Neuronal stem cell (in vitro differentiated cells): Measurements from ENCODE around the gene GAS2L1.
A peak's percentile ranks its signal among the peaks of the same experiment; 100 is the strongest.

Experiments used
- DNase-seq: peaks from one replicate; pipeline ENCODE4 v3.0.0-alpha.2; 2013; ENCODE audit warnings: low spot score
- H2AFZ ChIP-seq: one replicate; pipeline ENCODE4 v1.6.1; 2013; ENCODE audit warnings: mild to moderate bottlenecking, low read length, inconsistent platforms
- H2AK5ac ChIP-seq: 2 replicates; pipeline ENCODE4 v1.6.1; 2013; ENCODE audit warnings: low read depth, mild to moderate bottlenecking, inconsistent platforms, low read length, moderate library complexity, mixed read lengths
- H2BK120ac ChIP-seq: 2 replicates; pipeline ENCODE4 v1.6.1; 2013; ENCODE audit warnings: low read depth, mild to moderate bottlenecking, inconsistent platforms, low read length, moderate library complexity, mixed read lengths
- H2BK12ac ChIP-seq: one replicate; pipeline ENCODE4 v1.6.1; 2013; ENCODE audit warnings: low read length, inconsistent platforms
- H2BK15ac ChIP-seq: 2 replicates; pipeline ENCODE4 v1.6.1; 2013; ENCODE audit warnings: mild to moderate bottlenecking, low read length, inconsistent platforms, mixed read lengths
- H2BK5ac ChIP-seq: one replicate; pipeline ENCODE4 v1.6.1; 2013; ENCODE audit warnings: inconsistent platforms, mild to moderate bottlenecking, low read length, moderate library complexity
- H3K14ac ChIP-seq: one replicate; pipeline ENCODE4 v1.6.1; 2013; ENCODE audit warnings: low read length, inconsistent platforms
- H3K18ac ChIP-seq: 2 replicates; pipeline ENCODE4 v1.6.1; 2013; ENCODE audit warnings: low read length, inconsistent platforms
- H3K23ac ChIP-seq: 2 replicates; pipeline ENCODE4 v1.6.1; 2013; ENCODE audit warnings: low read depth, mild to moderate bottlenecking, mixed read lengths, low read length, inconsistent platforms; ENCODE audit not compliant: poor library complexity
- H3K27ac ChIP-seq: replicated peaks from 3 replicates; pipeline ENCODE4 v1.5.1; 2013; ENCODE audit warnings: low read length, inconsistent platforms
- H3K27me3 ChIP-seq, 3 experiments: 2 replicates each; pipeline ENCODE4 v1.6.1; 2013; ENCODE audit warnings: low read length in 3 of 3, mild to moderate bottlenecking in 2 of 3, inconsistent platforms in 1 of 3, low read depth in 1 of 3, mixed read lengths in 1 of 3, moderate library complexity in 1 of 3; ENCODE audit not compliant: control insufficient read depth in 3 of 3, insufficient read depth in 3 of 3
- H3K36me3 ChIP-seq, 2 donors: replicated peaks in 1 of 2; 2 replicates each; pipeline ENCODE4 v1.6.1; 2013; ENCODE audit warnings: low read length in 2 of 2; ENCODE audit not compliant: control insufficient read depth in 2 of 2, insufficient read depth in 2 of 2
- H3K4ac ChIP-seq: 2 replicates; pipeline ENCODE4 v1.6.1; 2013; ENCODE audit warnings: inconsistent platforms, mild to moderate bottlenecking, low read length, moderate library complexity
- H3K4me1 ChIP-seq, 2 donors: 1 replicate in 1 of 2; 2 replicates in 1 of 2; pipeline ENCODE4 v1.6.1; 2013; ENCODE audit warnings: low read length in 2 of 2, low read depth in 1 of 2; ENCODE audit not compliant: control insufficient read depth in 2 of 2, insufficient read depth in 1 of 2
- H3K4me2 ChIP-seq: one replicate; pipeline ENCODE4 v1.6.1; 2013; ENCODE audit warnings: mild to moderate bottlenecking, low read length, inconsistent platforms; ENCODE audit not compliant: insufficient read depth, poor library complexity, severe bottlenecking
- H3K4me3 ChIP-seq, 2 donors: 2 replicates each; pipeline ENCODE4 v1.5.1; 2013; ENCODE audit warnings: low read length in 2 of 2, mild to moderate bottlenecking in 2 of 2, inconsistent platforms in 1 of 2, moderate library complexity in 1 of 2
- H3K79me1 ChIP-seq: one replicate; pipeline ENCODE4 v1.6.1; 2013; ENCODE audit warnings: low read depth, mild to moderate bottlenecking, inconsistent platforms, low read length, moderate library complexity
- H3K9ac ChIP-seq: one replicate; pipeline ENCODE4 v1.6.1; 2013; ENCODE audit warnings: mild to moderate bottlenecking, low read depth, low read length, inconsistent platforms; ENCODE audit not compliant: poor library complexity
- H3K9me3 ChIP-seq, 2 donors: replicated peaks in 1 of 2; 2 replicates each; pipeline versions ENCODE3 to v1.6.1; 2013; ENCODE audit warnings: low read length in 2 of 2, mild to moderate bottlenecking in 2 of 2, inconsistent platforms in 1 of 2, low read depth in 1 of 2, mixed read lengths in 1 of 2, moderate library complexity in 1 of 2; ENCODE audit not compliant: control insufficient read depth in 2 of 2, insufficient read depth in 1 of 2
- H4K8ac ChIP-seq: one replicate; pipeline ENCODE4 v1.6.1; 2013; ENCODE audit warnings: low read depth, mild to moderate bottlenecking, inconsistent platforms, low read length, moderate library complexity
- H4K91ac ChIP-seq: one replicate; pipeline ENCODE4 v1.6.1; 2013; ENCODE audit warnings: low read length, low read depth, mild to moderate bottlenecking, inconsistent platforms; ENCODE audit not compliant: poor library complexity
- WGBS, 2 donors: extraction: QIAGEN DNeasy Blood & Tissue Kit; methylation state at CpG; one replicate each; pipeline ENCODE4 v1.1.7; 2013; ENCODE audit warnings: missing lambda C conversion rate in 2 of 2, mixed read lengths in 1 of 2; ENCODE audit not compliant: insufficient read length in 2 of 2, insufficient replicate concordance in 1 of 2; ENCODE audit errors: extremely low coverage in 2 of 2; 5-methylcytosine and 5-hydroxymethylcytosine counted together

The GAS2L1 gene

GRCh38 chr22:29302402-29302680 is 4.1 kb upstream of the GAS2L1 start:
- no peak overlapping the region for H4K8ac ChIP-seq
- H2AK5ac ChIP-seq: no peak overlapping the region
- no peak overlapping the region for H3K18ac ChIP-seq
- H3K4ac ChIP-seq: no peak overlapping the region
- H3K4me3 ChIP-seq: no peak overlapping the region
- H3K9me3 ChIP-seq: no peaks in the 10 kb centered on the region
- peaks cover 0 to 4% (median 0%) of the 10 kb centered on the region in 3 experiments for H3K27me3 ChIP-seq
- H2BK120ac ChIP-seq: no peak overlapping the region
- H3K9ac ChIP-seq: no peak overlapping the region
- no peak for DNase-seq
- H2BK12ac ChIP-seq: no peak overlapping the region
- no CpG with 5 or more reads among the region's 2 CpGs for WGBS, 2 donors
- H3K4me1 ChIP-seq: peaks cover 3 to 4% of the 10 kb centered on the region in 2 donors
- H3K23ac ChIP-seq: no peak overlapping the region
- no peak overlapping the region for H3K14ac ChIP-seq
- H2AFZ ChIP-seq: no peak overlapping the region
- H3K36me3 ChIP-seq: peaks cover 29 to 45% of the 10 kb centered on the region in 2 donors
- no peak overlapping the region for H2BK5ac ChIP-seq
- H4K91ac ChIP-seq: no peak overlapping the region
- H3K4me2 ChIP-seq: no peak overlapping the region
- no peak overlapping the region for H2BK15ac ChIP-seq
- H3K27ac ChIP-seq: no peak overlapping the region
- no peaks in the 10 kb centered on the region for H3K79me1 ChIP-seq

GRCh38 chr22:29302681-29303465 is 3.6 kb upstream of the GAS2L1 start:
- Histone ChIP-seq H3K18ac (peak overlapping the region; percentile 73), H2AFZ (no peak overlapping the region), H3K4ac (no peak overlapping the region), H2BK120ac (no peak overlapping the region), H3K79me1 (no peaks in the 10 kb centered on the region), H2BK15ac (peak overlapping the region; percentile 60), H3K23ac (no peak overlapping the region), H3K9ac (no peak overlapping the region), H4K91ac (no peak overlapping the region), H2BK12ac (no peak overlapping the region), H2BK5ac (no peak overlapping the region), H3K27ac (no peak overlapping the region), H3K9me3 (no peaks in the 10 kb centered on the region), H3K14ac (no peak overlapping the region), H3K4me3 (no peak overlapping the region), H3K4me1 (peaks cover 3 to 5% of the 10 kb centered on the region in 2 donors), H3K27me3 (peaks cover 0 to 4% (median 0%) of the 10 kb centered on the region in 3 experiments), H2AK5ac (peak overlapping the region; percentile 56), H4K8ac (no peak overlapping the region), H3K36me3 (peaks cover 24 to 40% of the 10 kb centered on the region in 2 donors), H3K4me2 (no peak overlapping the region)
- no peak for DNase-seq
- WGBS, 2 donors: no CpG with 5 or more reads among the region's 13 CpGs

- Histone ChIP-seq H3K9ac (no peak overlapping the region), H3K27ac (no peak overlapping the region), H2BK5ac (no peak overlapping the region), H3K4me1 (peaks cover 16 to 18% of the 10 kb centered on the region in 2 donors), H2AK5ac (no peak overlapping the region), H3K14ac (no peak overlapping the region), H3K4me2 (peak overlapping the region; percentile 90), H3K4ac (no peak overlapping the region), H3K9me3 (no peaks in the 10 kb centered on the region), H2BK15ac (peak overlapping the region; percentile 93), H3K79me1 (peaks cover 4% of the 10 kb centered on the region), H2AFZ (peak overlapping the region; percentile 99), H2BK120ac (no peak overlapping the region), H3K36me3 (peaks cover 4 to 11% of the 10 kb centered on the region in 2 donors), H3K4me3 (peak overlapping the region; percentile 59 to 61), H2BK12ac (peak overlapping the region; percentile 27), H3K23ac (peak overlapping the region; percentile 44), H3K27me3 (peaks cover 0 to 4% (median 0%) of the 10 kb centered on the region in 3 experiments), H4K8ac (no peak overlapping the region), H4K91ac (no peak overlapping the region), H3K18ac (peak overlapping the region; percentile 50)
- no peak for DNase-seq
- no CpG with 5 or more reads among the region's 7 CpGs for WGBS, 2 donors
Measured at GRCh38 chr22:29305836-29306174, 645 bp upstream of the GAS2L1 start.

GRCh38 chr22:29306835-29307595 is 565 bp downstream of the GAS2L1 start:
- no peak overlapping the region for H4K91ac ChIP-seq
- peak overlapping the region; percentile 90 for H3K4me2 ChIP-seq
- peak overlapping the region; percentile 88 for H3K27ac ChIP-seq
- no CpG with 5 or more reads among the region's 83 CpGs for WGBS, 2 donors
- H3K9ac ChIP-seq: no peak overlapping the region
- peak; percentile 83 for DNase-seq
- H3K23ac ChIP-seq: peak overlapping the region; percentile 45
- peaks cover 22 to 28% of the 10 kb centered on the region in 2 donors for H3K4me1 ChIP-seq
- no peak overlapping the region for H4K8ac ChIP-seq
- peak overlapping the region; percentile 59 to 83 for H3K4me3 ChIP-seq
- H3K18ac ChIP-seq: peak overlapping the region; percentile 98
- H3K9me3 ChIP-seq: no peaks in the 10 kb centered on the region
- H3K79me1 ChIP-seq: peaks cover 4% of the 10 kb centered on the region
- peak overlapping the region; percentile 97 for H2BK15ac ChIP-seq
- H2BK5ac ChIP-seq: peak overlapping the region; percentile 97
- peak overlapping the region; percentile 1 for H2AK5ac ChIP-seq
- no peak overlapping the region for H3K4ac ChIP-seq
- no peak overlapping the region for H3K14ac ChIP-seq
- H3K36me3 ChIP-seq: no peaks in the 10 kb centered on the region
- H2BK120ac ChIP-seq: peak overlapping the region; percentile 84
- no peak overlapping the region for H2BK12ac ChIP-seq
- peak overlapping the region; percentile 99 for H2AFZ ChIP-seq
- peaks cover 0 to 4% (median 0%) of the 10 kb centered on the region in 3 experiments for H3K27me3 ChIP-seq
